Measurements from ENCODE around the gene TTLL11.

Gene TTLL11

GRCh38 chr9:121773954-121774714 is 319.0 kb downstream of the TTLL11 start:
- DNase-seq (ENCODE audit: low read depth in 2 of 2), result no peak

GRCh38 chr9:121773286-121773953 is 319.7 kb downstream of the TTLL11 start:
- no peak for DNase-seq (ENCODE audit: low read depth in 2 of 2)

DNA sequence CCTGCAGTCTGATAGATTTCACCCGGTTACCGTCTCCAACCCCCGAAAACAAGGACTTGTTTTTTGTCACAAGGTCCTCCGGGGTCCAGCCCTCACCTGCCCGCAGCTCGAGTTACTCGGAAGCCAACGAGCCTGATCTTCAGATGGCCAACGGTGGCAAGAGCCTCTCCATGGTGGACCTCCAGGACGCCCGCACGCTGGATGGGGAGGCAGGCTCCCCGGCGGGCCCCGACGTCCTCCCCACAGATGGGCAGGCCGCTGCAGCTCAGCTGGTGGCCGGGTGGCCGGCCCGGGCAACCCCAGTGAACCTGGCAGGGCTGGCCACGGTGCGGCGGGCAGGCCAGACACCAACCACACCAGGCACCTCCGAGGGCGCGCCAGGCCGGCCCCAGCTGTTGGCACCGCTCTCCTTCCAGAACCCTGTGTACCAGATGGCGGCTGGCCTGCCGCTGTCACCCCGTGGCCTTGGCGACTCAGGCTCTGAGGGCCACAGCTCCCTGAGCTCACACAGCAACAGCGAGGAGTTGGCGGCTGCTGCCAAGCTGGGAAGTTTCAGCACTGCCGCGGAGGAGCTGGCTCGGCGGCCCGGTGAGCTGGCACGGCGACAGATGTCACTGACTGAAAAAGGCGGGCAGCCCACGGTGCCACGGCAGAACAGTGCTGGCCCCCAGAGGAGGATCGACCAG is 320.4 kb downstream of the TTLL11 start:
- no peak for DNase-seq (ENCODE audit: low read depth in 2 of 2)
